Measurements from ENCODE around the gene LDLRAD3.

LDLRAD3 gene

GRCh38 chr11:36268337-36268985, 324.6 kb downstream of the LDLRAD3 start:
- no peak for DNase-seq (ENCODE audit: low read depth)
- TF ChIP-seq, protein P1, sequence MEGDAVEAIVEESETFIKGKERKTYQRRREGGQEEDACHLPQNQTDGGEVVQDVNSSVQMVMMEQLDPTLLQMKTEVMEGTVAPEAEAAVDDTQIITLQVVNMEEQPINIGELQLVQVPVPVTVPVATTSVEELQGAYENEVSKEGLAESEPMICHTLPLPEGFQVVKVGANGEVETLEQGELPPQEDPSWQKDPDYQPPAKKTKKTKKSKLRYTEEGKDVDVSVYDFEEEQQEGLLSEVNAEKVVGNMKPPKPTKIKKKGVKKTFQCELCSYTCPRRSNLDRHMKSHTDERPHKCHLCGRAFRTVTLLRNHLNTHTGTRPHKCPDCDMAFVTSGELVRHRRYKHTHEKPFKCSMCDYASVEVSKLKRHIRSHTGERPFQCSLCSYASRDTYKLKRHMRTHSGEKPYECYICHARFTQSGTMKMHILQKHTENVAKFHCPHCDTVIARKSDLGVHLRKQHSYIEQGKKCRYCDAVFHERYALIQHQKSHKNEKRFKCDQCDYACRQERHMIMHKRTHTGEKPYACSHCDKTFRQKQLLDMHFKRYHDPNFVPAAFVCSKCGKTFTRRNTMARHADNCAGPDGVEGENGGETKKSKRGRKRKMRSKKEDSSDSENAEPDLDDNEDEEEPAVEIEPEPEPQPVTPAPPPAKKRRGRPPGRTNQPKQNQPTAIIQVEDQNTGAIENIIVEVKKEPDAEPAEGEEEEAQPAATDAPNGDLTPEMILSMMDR (IDR thresholded peaks at IDR 0.05; ENCODE audit: low read length, missing control alignments), result no peak
- H3K4me3 ChIP-seq (replicated peaks; ENCODE audit: low read depth, low read length), result no peak overlapping the region

- TF ChIP-seq, protein P1 (IDR thresholded peaks at IDR 0.05; ENCODE audit: low read length, missing control alignments), result no peak
- DNase-seq (ENCODE audit: low read depth), result no peak
Observed at GRCh38 chr11:36270701-36271100, 326.8 kb downstream of the LDLRAD3 start.

DNA sequence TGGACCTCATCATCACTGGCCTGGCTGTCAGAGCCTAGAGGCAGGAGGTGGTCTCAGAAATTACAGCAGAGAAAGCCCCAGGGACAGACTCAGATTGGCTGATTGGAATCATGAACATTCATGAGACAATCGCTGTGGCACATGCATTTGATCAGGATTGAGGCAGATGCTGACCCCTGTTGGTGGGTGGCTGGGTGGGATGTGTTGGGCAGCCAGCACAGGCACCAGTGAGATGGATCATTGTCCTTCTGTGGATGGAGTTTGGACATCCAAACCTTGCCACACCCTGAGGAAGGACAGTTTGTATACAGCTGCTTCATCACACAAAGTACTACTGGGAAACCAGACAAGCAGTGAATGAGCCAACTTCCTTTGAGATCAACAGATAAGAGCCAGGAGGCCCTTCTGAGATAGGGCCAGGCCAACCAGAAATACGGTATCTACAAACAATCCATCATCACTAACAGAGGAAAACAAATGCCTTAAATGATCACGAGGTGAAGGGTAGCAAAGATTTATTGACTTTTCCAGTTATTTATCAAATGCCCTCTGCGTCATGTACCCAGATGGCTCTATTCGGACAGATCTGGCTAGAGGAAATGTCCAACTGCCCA, 328.0 kb downstream of the LDLRAD3 start:
- TF ChIP-seq, protein P1 (IDR thresholded peaks at IDR 0.05; ENCODE audit: low read length, missing control alignments), result no peak
- H3K4me3 ChIP-seq (replicated peaks; ENCODE audit: low read depth, low read length), result no peak overlapping the region
- DNase-seq (ENCODE audit: low read depth), result no peak

More at GRCh38 chr11:36270701-36271100, 326.8 kb downstream of the LDLRAD3 start:
- no peak overlapping the region for H3K4me3 ChIP-seq (replicated peaks; ENCODE audit: low read depth, low read length)

- TF ChIP-seq, protein P1 (IDR thresholded peaks at IDR 0.05; ENCODE audit: low read length, missing control alignments), result no peak
- DNase-seq (ENCODE audit: low read depth), result no peak
- no peak overlapping the region for H3K4me3 ChIP-seq (replicated peaks; ENCODE audit: low read depth, low read length)
Observed at GRCh38 chr11:36273110-36273509, 329.2 kb downstream of the LDLRAD3 start.

GRCh38 chr11:36274414-36274813, 330.6 kb downstream of the LDLRAD3 start:
- DNase-seq (ENCODE audit: low read depth), result no peak

GRCh38 chr11:36278531-36279282, 334.8 kb downstream of the LDLRAD3 start:
- no peak for DNase-seq (ENCODE audit: low read depth)
- no peak overlapping the region for H3K4me3 ChIP-seq (replicated peaks; ENCODE audit: low read depth, low read length)
- TF ChIP-seq, protein P1 (IDR thresholded peaks at IDR 0.05; ENCODE audit: low read length, missing control alignments), result no peak

More at GRCh38 chr11:36274414-36274813, 330.6 kb downstream of the LDLRAD3 start:
- TF ChIP-seq, protein P1 (IDR thresholded peaks at IDR 0.05; ENCODE audit: low read length, missing control alignments), result no peak
- H3K4me3 ChIP-seq (replicated peaks; ENCODE audit: low read depth, low read length), result no peak overlapping the region

All from fibroblast of pulmonary artery (primary cell).